22Rv1 (cell line): ENCODE measurements around the gene PAAF1.

Experiments used
- ZFX ChIP-seq: fragments of 450-650 bp; IDR thresholded peaks from 2 replicates; pipeline ENCODE4 v1.6.1; 2017; ENCODE audit warnings: antibody characterized with exemption, borderline replicate concordance
- TF ChIP-seq, protein P1 (sequence below): fragments of 450-650 bp; IDR thresholded peaks from 2 replicates; pipeline ENCODE4 v1.5.1; 2017; ENCODE audit warnings: mild to moderate bottlenecking

DNA sequence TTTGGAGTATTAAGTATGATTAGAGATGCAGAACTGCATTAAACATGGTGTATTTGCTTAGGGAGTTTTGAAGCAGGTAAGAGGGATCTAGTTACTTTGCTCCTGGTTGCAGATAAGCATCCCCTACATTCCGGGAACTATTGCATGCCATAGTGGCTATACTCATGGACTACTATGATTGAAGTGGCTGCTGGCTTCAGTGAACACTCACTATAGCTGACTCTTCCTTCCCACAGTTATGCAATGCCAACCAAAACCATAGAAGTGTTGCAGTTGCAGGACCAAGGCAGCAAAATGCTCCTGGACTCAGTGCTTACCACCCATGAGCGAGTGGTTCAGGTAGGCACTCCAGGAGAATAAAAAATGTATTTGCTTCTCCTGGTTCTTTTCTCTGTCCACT lies 17.1 kb upstream of the PAAF1 start:
- TF ChIP-seq, protein P1, sequence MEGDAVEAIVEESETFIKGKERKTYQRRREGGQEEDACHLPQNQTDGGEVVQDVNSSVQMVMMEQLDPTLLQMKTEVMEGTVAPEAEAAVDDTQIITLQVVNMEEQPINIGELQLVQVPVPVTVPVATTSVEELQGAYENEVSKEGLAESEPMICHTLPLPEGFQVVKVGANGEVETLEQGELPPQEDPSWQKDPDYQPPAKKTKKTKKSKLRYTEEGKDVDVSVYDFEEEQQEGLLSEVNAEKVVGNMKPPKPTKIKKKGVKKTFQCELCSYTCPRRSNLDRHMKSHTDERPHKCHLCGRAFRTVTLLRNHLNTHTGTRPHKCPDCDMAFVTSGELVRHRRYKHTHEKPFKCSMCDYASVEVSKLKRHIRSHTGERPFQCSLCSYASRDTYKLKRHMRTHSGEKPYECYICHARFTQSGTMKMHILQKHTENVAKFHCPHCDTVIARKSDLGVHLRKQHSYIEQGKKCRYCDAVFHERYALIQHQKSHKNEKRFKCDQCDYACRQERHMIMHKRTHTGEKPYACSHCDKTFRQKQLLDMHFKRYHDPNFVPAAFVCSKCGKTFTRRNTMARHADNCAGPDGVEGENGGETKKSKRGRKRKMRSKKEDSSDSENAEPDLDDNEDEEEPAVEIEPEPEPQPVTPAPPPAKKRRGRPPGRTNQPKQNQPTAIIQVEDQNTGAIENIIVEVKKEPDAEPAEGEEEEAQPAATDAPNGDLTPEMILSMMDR = no peak
- TF ChIP-seq ZFX = no peak
